H1 (cell line): ENCODE data around the gene S100A10. TPM values are rescaled to one million over a fixed set of nuclear protein-coding genes. Genes with fewer than 3 reads are reported as not detected.

Source experiments
- CBX5 ChIP-seq: fragments of 300-800, 300-1000 bp; sonication (generic); IDR thresholded peaks from 2 replicates; pipeline ENCODE4 v1.7.1; 2016; ENCODE audit warnings: antibody characterized with exemption, low read length, low read depth
- CREB1 ChIP-seq: IDR thresholded peaks from 2 replicates; pipeline ENCODE4 v1.6.1; 2012; ENCODE audit warnings: inconsistent platforms
- FOSL1 ChIP-seq: IDR thresholded peaks from 2 replicates; pipeline ENCODE4 v1.6.1; 2011; ENCODE audit warnings: mild to moderate bottlenecking, low read depth, low read length, moderate library complexity; ENCODE audit not compliant: insufficient read depth
- RXRA ChIP-seq: IDR thresholded peaks from 2 replicates; pipeline ENCODE4 v1.6.1; 2011; ENCODE audit warnings: low read depth, mild to moderate bottlenecking, low read length, moderate library complexity; ENCODE audit not compliant: insufficient read depth
- SP4 ChIP-seq: IDR thresholded peaks from 2 replicates; pipeline ENCODE4 v1.6.1; 2012; ENCODE audit warnings: low read length, inconsistent platforms
- polyA plus RNA-seq, 7 experiments: library from polyadenylated mRNA; depleted of rRNA in 3 of 7; stranded (reverse) in 5 of 7; unstranded in 2 of 7; fragments of >200 nt in 5 of 7; fragments of 200-250 nt in 2 of 7; gene quantifications; 1 replicate in 5 of 7; 2 replicates in 1 of 7; 4 replicates in 1 of 7; pipeline versions ENCODE4 v1.2.1 to v1.2.3, GENCODE V29; 2011 to 2013; ENCODE audit warnings: missing spikeins in 2 of 7, mixed read lengths in 2 of 7
- total RNA-seq: library from RNA; stranded (reverse); fragmentation: NEBNext Ultra II Directional; extraction: Animal tissue kit (Norgen Biotek cat#: 25700); gene quantifications from 2 replicates; pipeline ENCODE4 v1.2.1, GENCODE V29; 2021
- TF ChIP-seq, protein P1 (sequence below): fragments of 300-600 bp; sonication (generic); IDR thresholded peaks from 2 replicates; pipeline ENCODE4 v1.7.1; 2012; ENCODE audit warnings: low read length, moderate library complexity, mild to moderate bottlenecking, inconsistent platforms; ENCODE audit not compliant: insufficient replicate concordance

The S100A10 gene
- total and polyA plus RNA-seq, 2 of the 8 experiments (the other 6 are each of a cell fraction or from before 2014, with no cell fraction given), result 23.9 to 231 TPM

DNA sequence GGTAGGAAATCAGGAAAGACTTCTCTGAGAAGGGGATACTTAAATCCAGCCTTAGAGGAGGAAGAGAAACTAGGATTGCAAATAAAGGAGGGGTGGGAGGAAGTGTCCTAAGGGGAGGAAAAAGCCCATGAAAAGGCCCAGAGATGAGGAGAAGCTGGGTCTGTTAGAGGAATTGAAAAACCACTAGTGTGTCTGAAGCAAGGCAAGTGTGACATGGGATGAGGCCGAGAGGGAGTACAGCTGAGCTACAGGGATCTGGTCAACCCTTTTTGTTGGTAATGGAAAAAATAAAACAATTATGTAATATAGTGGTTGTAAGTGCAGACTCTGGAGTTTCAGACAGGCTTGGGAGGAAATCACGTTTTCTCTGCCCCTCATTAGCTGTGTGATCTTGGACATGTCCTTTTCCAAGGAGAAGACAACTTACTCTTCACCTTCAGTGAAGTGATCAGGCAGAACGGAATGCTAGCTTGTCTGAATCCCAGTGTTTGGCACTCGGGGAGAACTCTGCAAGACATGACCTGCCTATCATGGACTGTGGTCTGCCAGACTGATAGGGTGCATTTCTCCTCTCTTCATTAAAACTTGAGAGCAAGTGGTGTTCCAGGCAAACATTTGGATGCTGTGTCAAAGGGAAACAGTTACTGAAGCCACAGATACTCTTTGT, 7.4 kb upstream of the S100A10 start (continued):
- TF ChIP-seq, protein P1, sequence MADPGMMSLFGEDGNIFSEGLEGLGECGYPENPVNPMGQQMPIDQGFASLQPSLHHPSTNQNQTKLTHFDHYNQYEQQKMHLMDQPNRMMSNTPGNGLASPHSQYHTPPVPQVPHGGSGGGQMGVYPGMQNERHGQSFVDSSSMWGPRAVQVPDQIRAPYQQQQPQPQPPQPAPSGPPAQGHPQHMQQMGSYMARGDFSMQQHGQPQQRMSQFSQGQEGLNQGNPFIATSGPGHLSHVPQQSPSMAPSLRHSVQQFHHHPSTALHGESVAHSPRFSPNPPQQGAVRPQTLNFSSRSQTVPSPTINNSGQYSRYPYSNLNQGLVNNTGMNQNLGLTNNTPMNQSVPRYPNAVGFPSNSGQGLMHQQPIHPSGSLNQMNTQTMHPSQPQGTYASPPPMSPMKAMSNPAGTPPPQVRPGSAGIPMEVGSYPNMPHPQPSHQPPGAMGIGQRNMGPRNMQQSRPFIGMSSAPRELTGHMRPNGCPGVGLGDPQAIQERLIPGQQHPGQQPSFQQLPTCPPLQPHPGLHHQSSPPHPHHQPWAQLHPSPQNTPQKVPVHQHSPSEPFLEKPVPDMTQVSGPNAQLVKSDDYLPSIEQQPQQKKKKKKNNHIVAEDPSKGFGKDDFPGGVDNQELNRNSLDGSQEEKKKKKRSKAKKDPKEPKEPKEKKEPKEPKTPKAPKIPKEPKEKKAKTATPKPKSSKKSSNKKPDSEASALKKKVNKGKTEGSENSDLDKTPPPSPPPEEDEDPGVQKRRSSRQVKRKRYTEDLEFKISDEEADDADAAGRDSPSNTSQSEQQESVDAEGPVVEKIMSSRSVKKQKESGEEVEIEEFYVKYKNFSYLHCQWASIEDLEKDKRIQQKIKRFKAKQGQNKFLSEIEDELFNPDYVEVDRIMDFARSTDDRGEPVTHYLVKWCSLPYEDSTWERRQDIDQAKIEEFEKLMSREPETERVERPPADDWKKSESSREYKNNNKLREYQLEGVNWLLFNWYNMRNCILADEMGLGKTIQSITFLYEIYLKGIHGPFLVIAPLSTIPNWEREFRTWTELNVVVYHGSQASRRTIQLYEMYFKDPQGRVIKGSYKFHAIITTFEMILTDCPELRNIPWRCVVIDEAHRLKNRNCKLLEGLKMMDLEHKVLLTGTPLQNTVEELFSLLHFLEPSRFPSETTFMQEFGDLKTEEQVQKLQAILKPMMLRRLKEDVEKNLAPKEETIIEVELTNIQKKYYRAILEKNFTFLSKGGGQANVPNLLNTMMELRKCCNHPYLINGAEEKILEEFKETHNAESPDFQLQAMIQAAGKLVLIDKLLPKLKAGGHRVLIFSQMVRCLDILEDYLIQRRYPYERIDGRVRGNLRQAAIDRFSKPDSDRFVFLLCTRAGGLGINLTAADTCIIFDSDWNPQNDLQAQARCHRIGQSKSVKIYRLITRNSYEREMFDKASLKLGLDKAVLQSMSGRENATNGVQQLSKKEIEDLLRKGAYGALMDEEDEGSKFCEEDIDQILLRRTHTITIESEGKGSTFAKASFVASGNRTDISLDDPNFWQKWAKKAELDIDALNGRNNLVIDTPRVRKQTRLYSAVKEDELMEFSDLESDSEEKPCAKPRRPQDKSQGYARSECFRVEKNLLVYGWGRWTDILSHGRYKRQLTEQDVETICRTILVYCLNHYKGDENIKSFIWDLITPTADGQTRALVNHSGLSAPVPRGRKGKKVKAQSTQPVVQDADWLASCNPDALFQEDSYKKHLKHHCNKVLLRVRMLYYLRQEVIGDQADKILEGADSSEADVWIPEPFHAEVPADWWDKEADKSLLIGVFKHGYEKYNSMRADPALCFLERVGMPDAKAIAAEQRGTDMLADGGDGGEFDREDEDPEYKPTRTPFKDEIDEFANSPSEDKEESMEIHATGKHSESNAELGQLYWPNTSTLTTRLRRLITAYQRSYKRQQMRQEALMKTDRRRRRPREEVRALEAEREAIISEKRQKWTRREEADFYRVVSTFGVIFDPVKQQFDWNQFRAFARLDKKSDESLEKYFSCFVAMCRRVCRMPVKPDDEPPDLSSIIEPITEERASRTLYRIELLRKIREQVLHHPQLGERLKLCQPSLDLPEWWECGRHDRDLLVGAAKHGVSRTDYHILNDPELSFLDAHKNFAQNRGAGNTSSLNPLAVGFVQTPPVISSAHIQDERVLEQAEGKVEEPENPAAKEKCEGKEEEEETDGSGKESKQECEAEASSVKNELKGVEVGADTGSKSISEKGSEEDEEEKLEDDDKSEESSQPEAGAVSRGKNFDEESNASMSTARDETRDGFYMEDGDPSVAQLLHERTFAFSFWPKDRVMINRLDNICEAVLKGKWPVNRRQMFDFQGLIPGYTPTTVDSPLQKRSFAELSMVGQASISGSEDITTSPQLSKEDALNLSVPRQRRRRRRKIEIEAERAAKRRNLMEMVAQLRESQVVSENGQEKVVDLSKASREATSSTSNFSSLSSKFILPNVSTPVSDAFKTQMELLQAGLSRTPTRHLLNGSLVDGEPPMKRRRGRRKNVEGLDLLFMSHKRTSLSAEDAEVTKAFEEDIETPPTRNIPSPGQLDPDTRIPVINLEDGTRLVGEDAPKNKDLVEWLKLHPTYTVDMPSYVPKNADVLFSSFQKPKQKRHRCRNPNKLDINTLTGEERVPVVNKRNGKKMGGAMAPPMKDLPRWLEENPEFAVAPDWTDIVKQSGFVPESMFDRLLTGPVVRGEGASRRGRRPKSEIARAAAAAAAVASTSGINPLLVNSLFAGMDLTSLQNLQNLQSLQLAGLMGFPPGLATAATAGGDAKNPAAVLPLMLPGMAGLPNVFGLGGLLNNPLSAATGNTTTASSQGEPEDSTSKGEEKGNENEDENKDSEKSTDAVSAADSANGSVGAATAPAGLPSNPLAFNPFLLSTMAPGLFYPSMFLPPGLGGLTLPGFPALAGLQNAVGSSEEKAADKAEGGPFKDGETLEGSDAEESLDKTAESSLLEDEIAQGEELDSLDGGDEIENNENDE, result no peak
- TF ChIP-seq CREB1 (no peak), CBX5 (no peak), SP4 (no peak), RXRA (no peak), FOSL1 (no peak)
